ENCODE measurements around the gene FAM32A. TPM values are rescaled to one million over a fixed set of nuclear protein-coding genes. Genes with fewer than 3 reads are reported as not detected.

FAM32A gene
- total and polyA plus RNA-seq, 2 of the 8 experiments (the other 6 are each of a cell fraction or from before 2014, with no cell fraction given) = 75.6 to 105 TPM

- H3K23me2 ChIP-seq (ENCODE audit: low read depth, low read length) = no peaks in the 10 kb centered on the region
- H3K4me3 ChIP-seq (ENCODE audit: extremely low read depth in 1 of 4, insufficient read depth in 2 of 4, low read depth in 3 of 4, low read length in 4 of 4) = no peak overlapping the region
- H3K79me1 ChIP-seq (ENCODE audit: low read depth, low read length) = peaks cover 2% of the 10 kb centered on the region
- no peaks in the 10 kb centered on the region for H3K9me3 ChIP-seq (ENCODE audit: insufficient read depth in 2 of 2, low read depth in 1 of 2, low read length in 1 of 2)
- H3K36me3 ChIP-seq (ENCODE audit: control insufficient read depth in 2 of 4, insufficient read depth in 4 of 4, low read length in 3 of 4) = peaks cover 0 to 6% (median 1%) of the 10 kb centered on the region in 4 experiments; a peak in 3 of 8 replicates
- H4K8ac ChIP-seq (ENCODE audit: extremely low read depth, insufficient read depth, low read length) = no peak overlapping the region
- H3K18ac ChIP-seq (ENCODE audit: extremely low read depth, low read length) = no peak overlapping the region
- H2BK120ac ChIP-seq (replicated peaks; ENCODE audit: low read depth, low read length) = no peak overlapping the region
- CTCF ChIA-PET (ENCODE audit: partially characterized antibody) = interaction anchor here (1.3 kb wide), 1 partner anchor 182 kb away, joined by 4 read pairs; no protein-coding TSS in a partner anchor
- no peak overlapping the region for H3K4me2 ChIP-seq (ENCODE audit: insufficient read depth in 1 of 2, low read depth in 2 of 2, low read length in 2 of 2)
- no peak overlapping the region for H2BK20ac ChIP-seq (ENCODE audit: low read length)
- peaks cover 2 to 10% of the 10 kb centered on the region in 2 experiments for H4K20me1 ChIP-seq (replicated peaks in 1 of 2; ENCODE audit: control insufficient read depth in 1 of 2, insufficient read depth in 2 of 2, low read length in 2 of 2)
- no peak overlapping the region for H3K14ac ChIP-seq (ENCODE audit: insufficient read length)
- WGBS, 2 experiments (ENCODE audit: extremely low coverage in 1 of 2, insufficient coverage in 1 of 2, insufficient read length in 1 of 2, insufficient replicate concordance in 2 of 2, low coverage in 1 of 2, low lambda C conversion rate in 2 of 2, missing lambda C conversion rate in 1 of 2) = 89% methylated on average over 3 of the region's 5 CpGs; no CpG with 5 or more reads in 1 of the 2 experiments
- POLR2A ChIA-PET (ENCODE audit: partially characterized antibody) = no interaction called here
- H2AFZ ChIP-seq (ENCODE audit: low read length) = no peak overlapping the region
- H3K56ac ChIP-seq (replicated peaks; ENCODE audit: insufficient read length, low read depth, low read length) = no peak overlapping the region
- no peak overlapping the region for H3K9ac ChIP-seq (replicated peaks in 1 of 4; ENCODE audit: extremely low read depth in 1 of 4, low read depth in 3 of 4, low read length in 3 of 4)
- no peak overlapping the region for H3K23ac ChIP-seq (ENCODE audit: insufficient read length)
- H3K27me3 ChIP-seq (replicated peaks in 1 of 4; ENCODE audit: control insufficient read depth in 3 of 4, extremely low read depth in 1 of 4, insufficient read depth in 3 of 4, low read length in 3 of 4) = no peaks in the 10 kb centered on the region
- FAIRE-seq (no peak), DNase-seq (ENCODE audit: low read depth in 1 of 2, low spot score in 2 of 2) (no peak)
- H3K79me2 ChIP-seq (ENCODE audit: control insufficient read depth in 1 of 2, insufficient read depth in 2 of 2, low read length in 2 of 2) = peaks cover 0 to 3% of the 10 kb centered on the region in 2 experiments; a peak in 1 of 4 replicates
- H4K91ac ChIP-seq (replicated peaks; ENCODE audit: insufficient read length, low read length) = no peak overlapping the region
- H2AK5ac ChIP-seq (ENCODE audit: low read depth, low read length) = no peak overlapping the region
- no peak overlapping the region for H2BK15ac ChIP-seq (ENCODE audit: low read length)
- no peak overlapping the region for H4K5ac ChIP-seq (ENCODE audit: insufficient read length, low read depth, low read length)
- H3K27ac ChIP-seq (ENCODE audit: low read depth, low read length) = no peak overlapping the region
- H3K4ac ChIP-seq (replicated peaks; ENCODE audit: insufficient read length, low read depth, low read length) = no peak overlapping the region
- H2BK5ac ChIP-seq (ENCODE audit: low read depth, low read length) = no peak overlapping the region
- no peak overlapping the region for H2BK12ac ChIP-seq (ENCODE audit: low read depth, low read length)
- no peaks in the 10 kb centered on the region for H3K4me1 ChIP-seq (replicated peaks in 1 of 4; ENCODE audit: control insufficient read depth in 3 of 4, insufficient read depth in 4 of 4, low read length in 3 of 4)
- TF ChIP-seq EP300 (IDR thresholded peaks at IDR 0.05; ENCODE audit: borderline replicate concordance in 1 of 2, low read depth in 2 of 2, low read length in 2 of 2) = no peak
- TF ChIP-seq SP2 (IDR thresholded peaks at IDR 0.05; ENCODE audit: low read length) = no peak
Observed at GRCh38 chr19:16204005-16204294, 18.7 kb downstream of the FAM32A start.

All from H1 (cell line).